ENCODE measurements around the gene TRERF1.

GRCh38 chr6:42179945-42180313 is 271.8 kb downstream of the TRERF1 start:
- no peak for TF ChIP-seq POLR2A (IDR thresholded peaks at IDR 0.05)
- no peak for TF ChIP-seq CTCF (IDR thresholded peaks at IDR 0.05)

Data from lower leg skin (tissue), 3 donors.